GM23338 (cell line): ENCODE data around the gene M6PR.

Source experiments
- CREB1 ChIP-seq: fragments of 250-450 bp; sonication (Bioruptor Pico); IDR thresholded peaks from 2 replicates; pipeline ENCODE4 v1.5.0; 2020; ENCODE audit warnings: low read depth, mild to moderate bottlenecking, moderate library complexity
- EZH2 ChIP-seq: fragments of 200-600 bp; sonication (generic); IDR thresholded peaks from one replicate; pipeline ENCODE4 v1.8.0; 2017; ENCODE audit warnings: antibody characterized with exemption, mild to moderate bottlenecking, low read depth; ENCODE audit not compliant: unreplicated experiment
- EZH2phosphoT487 ChIP-seq: fragments of 200-600 bp; sonication (generic); IDR thresholded peaks from one replicate; pipeline ENCODE4 v1.8.1; 2018; ENCODE audit warnings: antibody characterized with exemption; ENCODE audit not compliant: unreplicated experiment
- JUNB ChIP-seq: IDR thresholded peaks from one replicate; pipeline ENCODE4 v1.6.1; 2016; ENCODE audit warnings: antibody characterized with exemption; ENCODE audit not compliant: unreplicated experiment
- NANOG ChIP-seq: IDR thresholded peaks from 2 replicates; pipeline ENCODE4 v1.6.1; 2016; ENCODE audit warnings: antibody characterized with exemption, borderline replicate concordance
- POLR2AphosphoS5 ChIP-seq: IDR thresholded peaks from 2 replicates; pipeline ENCODE4 v1.6.1; 2016; ENCODE audit warnings: antibody characterized with exemption, low read depth
- STAT1 ChIP-seq: IDR thresholded peaks from one replicate; pipeline ENCODE4 v1.6.1; 2016; ENCODE audit warnings: antibody characterized with exemption; ENCODE audit not compliant: unreplicated experiment
- ZNF114 ChIP-seq: fragments of 250-450 bp; sonication (Bioruptor Pico); IDR thresholded peaks from 2 replicates; pipeline ENCODE4 v1.5.0; 2020; ENCODE audit warnings: mild to moderate bottlenecking, moderate library complexity
- ZNF331 ChIP-seq: fragments of 250-450 bp; sonication (Bioruptor Pico); IDR thresholded peaks from 2 replicates; pipeline ENCODE4 v1.5.0; 2020; ENCODE audit warnings: low read depth, mild to moderate bottlenecking, moderate library complexity
- TF ChIP-seq, protein P1 (sequence below), 2 experiments: fragments of 200-600 bp in 1 of 2; sonication (generic) in 1 of 2; conservative IDR thresholded peaks; 2 replicates each; pipeline versions ENCODE4 v1.5.1 to v1.6.1; 2016 to 2017; ENCODE audit warnings: antibody characterized with exemption in 2 of 2, low read depth in 2 of 2, mild to moderate bottlenecking in 2 of 2, moderate library complexity in 1 of 2
- TF ChIP-seq, protein P2 (sequence below): IDR thresholded peaks from 2 replicates; pipeline ENCODE4 v1.6.1; 2016; ENCODE audit warnings: antibody characterized with exemption
- TF ChIP-seq, protein P3 (sequence below): IDR thresholded peaks from one replicate; pipeline ENCODE4 v1.6.1; 2018; ENCODE audit warnings: antibody characterized with exemption; ENCODE audit not compliant: unreplicated experiment
- TF ChIP-seq, protein P4 (sequence below): fragments of 250-450 bp; sonication (Bioruptor Pico); IDR thresholded peaks from 2 replicates; pipeline ENCODE4 v1.5.0; 2020; ENCODE audit warnings: mild to moderate bottlenecking, moderate library complexity

DNA sequence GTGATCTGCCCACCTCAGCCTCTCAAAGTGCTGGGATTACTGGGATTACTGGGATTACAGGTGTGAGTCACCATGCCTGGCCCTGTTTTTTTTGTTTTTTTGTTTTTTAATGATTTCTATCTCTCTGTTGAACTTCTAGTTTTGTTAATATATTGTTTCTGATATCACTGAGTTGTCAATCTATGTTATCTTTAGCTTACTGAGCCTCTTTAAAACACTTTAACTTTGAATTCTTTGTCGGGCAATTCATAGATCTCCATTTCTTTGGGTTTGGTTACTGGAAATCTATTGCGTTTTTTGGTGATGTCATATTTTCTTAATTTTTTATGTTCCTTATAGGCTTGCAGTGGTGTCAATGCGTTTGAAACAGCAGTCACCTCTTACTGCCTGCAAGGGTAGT, 30.7 kb upstream of the M6PR start:
- TF ChIP-seq JUNB: no peak
- TF ChIP-seq EZH2phosphoT487: no peak
- TF ChIP-seq, protein P1, sequence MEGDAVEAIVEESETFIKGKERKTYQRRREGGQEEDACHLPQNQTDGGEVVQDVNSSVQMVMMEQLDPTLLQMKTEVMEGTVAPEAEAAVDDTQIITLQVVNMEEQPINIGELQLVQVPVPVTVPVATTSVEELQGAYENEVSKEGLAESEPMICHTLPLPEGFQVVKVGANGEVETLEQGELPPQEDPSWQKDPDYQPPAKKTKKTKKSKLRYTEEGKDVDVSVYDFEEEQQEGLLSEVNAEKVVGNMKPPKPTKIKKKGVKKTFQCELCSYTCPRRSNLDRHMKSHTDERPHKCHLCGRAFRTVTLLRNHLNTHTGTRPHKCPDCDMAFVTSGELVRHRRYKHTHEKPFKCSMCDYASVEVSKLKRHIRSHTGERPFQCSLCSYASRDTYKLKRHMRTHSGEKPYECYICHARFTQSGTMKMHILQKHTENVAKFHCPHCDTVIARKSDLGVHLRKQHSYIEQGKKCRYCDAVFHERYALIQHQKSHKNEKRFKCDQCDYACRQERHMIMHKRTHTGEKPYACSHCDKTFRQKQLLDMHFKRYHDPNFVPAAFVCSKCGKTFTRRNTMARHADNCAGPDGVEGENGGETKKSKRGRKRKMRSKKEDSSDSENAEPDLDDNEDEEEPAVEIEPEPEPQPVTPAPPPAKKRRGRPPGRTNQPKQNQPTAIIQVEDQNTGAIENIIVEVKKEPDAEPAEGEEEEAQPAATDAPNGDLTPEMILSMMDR (conservative IDR thresholded peaks at IDR 0.05; ENCODE audit: low read depth in 2 of 2): no peak
- TF ChIP-seq EZH2: no peak
- TF ChIP-seq ZNF114 (CRISPR knock-in tag): no peak
- TF ChIP-seq ZNF331 (CRISPR knock-in tag): no peak
- TF ChIP-seq, protein P2, sequence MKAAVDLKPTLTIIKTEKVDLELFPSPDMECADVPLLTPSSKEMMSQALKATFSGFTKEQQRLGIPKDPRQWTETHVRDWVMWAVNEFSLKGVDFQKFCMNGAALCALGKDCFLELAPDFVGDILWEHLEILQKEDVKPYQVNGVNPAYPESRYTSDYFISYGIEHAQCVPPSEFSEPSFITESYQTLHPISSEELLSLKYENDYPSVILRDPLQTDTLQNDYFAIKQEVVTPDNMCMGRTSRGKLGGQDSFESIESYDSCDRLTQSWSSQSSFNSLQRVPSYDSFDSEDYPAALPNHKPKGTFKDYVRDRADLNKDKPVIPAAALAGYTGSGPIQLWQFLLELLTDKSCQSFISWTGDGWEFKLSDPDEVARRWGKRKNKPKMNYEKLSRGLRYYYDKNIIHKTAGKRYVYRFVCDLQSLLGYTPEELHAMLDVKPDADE: no peak
- TF ChIP-seq, protein P3, sequence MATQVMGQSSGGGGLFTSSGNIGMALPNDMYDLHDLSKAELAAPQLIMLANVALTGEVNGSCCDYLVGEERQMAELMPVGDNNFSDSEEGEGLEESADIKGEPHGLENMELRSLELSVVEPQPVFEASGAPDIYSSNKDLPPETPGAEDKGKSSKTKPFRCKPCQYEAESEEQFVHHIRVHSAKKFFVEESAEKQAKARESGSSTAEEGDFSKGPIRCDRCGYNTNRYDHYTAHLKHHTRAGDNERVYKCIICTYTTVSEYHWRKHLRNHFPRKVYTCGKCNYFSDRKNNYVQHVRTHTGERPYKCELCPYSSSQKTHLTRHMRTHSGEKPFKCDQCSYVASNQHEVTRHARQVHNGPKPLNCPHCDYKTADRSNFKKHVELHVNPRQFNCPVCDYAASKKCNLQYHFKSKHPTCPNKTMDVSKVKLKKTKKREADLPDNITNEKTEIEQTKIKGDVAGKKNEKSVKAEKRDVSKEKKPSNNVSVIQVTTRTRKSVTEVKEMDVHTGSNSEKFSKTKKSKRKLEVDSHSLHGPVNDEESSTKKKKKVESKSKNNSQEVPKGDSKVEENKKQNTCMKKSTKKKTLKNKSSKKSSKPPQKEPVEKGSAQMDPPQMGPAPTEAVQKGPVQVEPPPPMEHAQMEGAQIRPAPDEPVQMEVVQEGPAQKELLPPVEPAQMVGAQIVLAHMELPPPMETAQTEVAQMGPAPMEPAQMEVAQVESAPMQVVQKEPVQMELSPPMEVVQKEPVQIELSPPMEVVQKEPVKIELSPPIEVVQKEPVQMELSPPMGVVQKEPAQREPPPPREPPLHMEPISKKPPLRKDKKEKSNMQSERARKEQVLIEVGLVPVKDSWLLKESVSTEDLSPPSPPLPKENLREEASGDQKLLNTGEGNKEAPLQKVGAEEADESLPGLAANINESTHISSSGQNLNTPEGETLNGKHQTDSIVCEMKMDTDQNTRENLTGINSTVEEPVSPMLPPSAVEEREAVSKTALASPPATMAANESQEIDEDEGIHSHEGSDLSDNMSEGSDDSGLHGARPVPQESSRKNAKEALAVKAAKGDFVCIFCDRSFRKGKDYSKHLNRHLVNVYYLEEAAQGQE: no peak
- no peak for TF ChIP-seq POLR2AphosphoS5
- no peak for TF ChIP-seq CREB1 (CRISPR knock-in tag)
- no peak for TF ChIP-seq STAT1
- TF ChIP-seq, protein P4, sequence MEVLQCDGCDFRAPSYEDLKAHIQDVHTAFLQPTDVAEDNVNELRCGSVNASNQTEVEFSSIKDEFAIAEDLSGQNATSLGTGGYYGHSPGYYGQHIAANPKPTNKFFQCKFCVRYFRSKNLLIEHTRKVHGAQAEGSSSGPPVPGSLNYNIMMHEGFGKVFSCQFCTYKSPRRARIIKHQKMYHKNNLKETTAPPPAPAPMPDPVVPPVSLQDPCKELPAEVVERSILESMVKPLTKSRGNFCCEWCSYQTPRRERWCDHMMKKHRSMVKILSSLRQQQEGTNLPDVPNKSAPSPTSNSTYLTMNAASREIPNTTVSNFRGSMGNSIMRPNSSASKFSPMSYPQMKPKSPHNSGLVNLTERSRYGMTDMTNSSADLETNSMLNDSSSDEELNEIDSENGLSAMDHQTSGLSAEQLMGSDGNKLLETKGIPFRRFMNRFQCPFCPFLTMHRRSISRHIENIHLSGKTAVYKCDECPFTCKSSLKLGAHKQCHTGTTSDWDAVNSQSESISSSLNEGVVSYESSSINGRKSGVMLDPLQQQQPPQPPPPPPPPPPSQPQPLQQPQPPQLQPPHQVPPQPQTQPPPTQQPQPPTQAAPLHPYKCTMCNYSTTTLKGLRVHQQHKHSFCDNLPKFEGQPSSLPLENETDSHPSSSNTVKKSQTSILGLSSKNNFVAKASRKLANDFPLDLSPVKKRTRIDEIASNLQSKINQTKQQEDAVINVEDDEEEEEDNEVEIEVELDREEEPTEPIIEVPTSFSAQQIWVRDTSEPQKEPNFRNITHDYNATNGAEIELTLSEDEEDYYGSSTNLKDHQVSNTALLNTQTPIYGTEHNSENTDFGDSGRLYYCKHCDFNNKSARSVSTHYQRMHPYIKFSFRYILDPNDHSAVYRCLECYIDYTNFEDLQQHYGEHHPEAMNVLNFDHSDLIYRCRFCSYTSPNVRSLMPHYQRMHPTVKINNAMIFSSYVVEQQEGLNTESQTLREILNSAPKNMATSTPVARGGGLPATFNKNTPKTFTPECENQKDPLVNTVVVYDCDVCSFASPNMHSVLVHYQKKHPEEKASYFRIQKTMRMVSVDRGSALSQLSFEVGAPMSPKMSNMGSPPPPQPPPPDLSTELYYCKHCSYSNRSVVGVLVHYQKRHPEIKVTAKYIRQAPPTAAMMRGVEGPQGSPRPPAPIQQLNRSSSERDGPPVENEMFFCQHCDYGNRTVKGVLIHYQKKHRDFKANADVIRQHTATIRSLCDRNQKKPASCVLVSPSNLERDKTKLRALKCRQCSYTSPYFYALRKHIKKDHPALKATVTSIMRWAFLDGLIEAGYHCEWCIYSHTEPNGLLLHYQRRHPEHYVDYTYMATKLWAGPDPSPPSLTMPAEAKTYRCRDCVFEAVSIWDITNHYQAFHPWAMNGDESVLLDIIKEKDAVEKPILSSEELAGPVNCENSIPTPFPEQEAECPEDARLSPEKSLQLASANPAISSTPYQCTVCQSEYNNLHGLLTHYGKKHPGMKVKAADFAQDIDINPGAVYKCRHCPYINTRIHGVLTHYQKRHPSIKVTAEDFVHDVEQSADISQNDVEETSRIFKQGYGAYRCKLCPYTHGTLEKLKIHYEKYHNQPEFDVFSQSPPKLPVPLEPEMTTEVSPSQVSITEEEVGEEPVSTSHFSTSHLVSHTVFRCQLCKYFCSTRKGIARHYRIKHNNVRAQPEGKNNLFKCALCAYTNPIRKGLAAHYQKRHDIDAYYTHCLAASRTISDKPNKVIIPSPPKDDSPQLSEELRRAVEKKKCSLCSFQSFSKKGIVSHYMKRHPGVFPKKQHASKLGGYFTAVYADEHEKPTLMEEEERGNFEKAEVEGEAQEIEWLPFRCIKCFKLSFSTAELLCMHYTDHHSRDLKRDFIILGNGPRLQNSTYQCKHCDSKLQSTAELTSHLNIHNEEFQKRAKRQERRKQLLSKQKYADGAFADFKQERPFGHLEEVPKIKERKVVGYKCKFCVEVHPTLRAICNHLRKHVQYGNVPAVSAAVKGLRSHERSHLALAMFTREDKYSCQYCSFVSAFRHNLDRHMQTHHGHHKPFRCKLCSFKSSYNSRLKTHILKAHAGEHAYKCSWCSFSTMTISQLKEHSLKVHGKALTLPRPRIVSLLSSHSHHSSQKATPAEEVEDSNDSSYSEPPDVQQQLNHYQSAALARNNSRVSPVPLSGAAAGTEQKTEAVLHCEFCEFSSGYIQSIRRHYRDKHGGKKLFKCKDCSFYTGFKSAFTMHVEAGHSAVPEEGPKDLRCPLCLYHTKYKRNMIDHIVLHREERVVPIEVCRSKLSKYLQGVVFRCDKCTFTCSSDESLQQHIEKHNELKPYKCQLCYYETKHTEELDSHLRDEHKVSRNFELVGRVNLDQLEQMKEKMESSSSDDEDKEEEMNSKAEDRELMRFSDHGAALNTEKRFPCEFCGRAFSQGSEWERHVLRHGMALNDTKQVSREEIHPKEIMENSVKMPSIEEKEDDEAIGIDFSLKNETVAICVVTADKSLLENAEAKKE: no peak
- no peak for TF ChIP-seq NANOG
